Activated naive CD4-positive, alpha-beta T cell treated with anti-CD3 and anti-CD28 coated beads, Interleukin-2, amount 10 ng/mL, durations not matched to agents 7 days and 5 days (primary cell): ENCODE measurements around the gene ITGA8.

ENCODE experiments used
- CTCF ChIA-PET: fragments of 350-600 bp; sonication (Branson Sonifier 250); formaldehyde crosslinking; loops from one replicate; lab custom pipeline; 2021; ENCODE audit warnings: antibody characterized with exemption; lab: Charles Lee
- DNase-seq: peaks from one replicate; pipeline ENCODE4 v3.0.0-alpha.2; 2020
- H3K27ac Mint-ChIP-seq: one replicate; pipeline ENCODE4 v1.8.0; 2021; ENCODE audit warnings: mild to moderate bottlenecking, moderate library complexity, mixed read lengths
- H3K27me3 Mint-ChIP-seq: one replicate; pipeline ENCODE4 v1.8.0; 2021; ENCODE audit warnings: mild to moderate bottlenecking, mixed read lengths
- H3K36me3 Mint-ChIP-seq: one replicate; pipeline ENCODE4 v1.8.0; 2021; ENCODE audit warnings: mixed read lengths
- H3K4me1 Mint-ChIP-seq: one replicate; pipeline ENCODE4 v1.8.0; 2021; ENCODE audit warnings: mixed read lengths
- H3K4me3 Mint-ChIP-seq: one replicate; pipeline ENCODE4 v1.8.0; 2021; ENCODE audit warnings: mild to moderate bottlenecking, moderate library complexity, mixed read lengths
- H3K9me3 Mint-ChIP-seq: one replicate; pipeline ENCODE4 v1.8.0; 2021; ENCODE audit warnings: mixed read lengths

ITGA8 gene

DNA sequence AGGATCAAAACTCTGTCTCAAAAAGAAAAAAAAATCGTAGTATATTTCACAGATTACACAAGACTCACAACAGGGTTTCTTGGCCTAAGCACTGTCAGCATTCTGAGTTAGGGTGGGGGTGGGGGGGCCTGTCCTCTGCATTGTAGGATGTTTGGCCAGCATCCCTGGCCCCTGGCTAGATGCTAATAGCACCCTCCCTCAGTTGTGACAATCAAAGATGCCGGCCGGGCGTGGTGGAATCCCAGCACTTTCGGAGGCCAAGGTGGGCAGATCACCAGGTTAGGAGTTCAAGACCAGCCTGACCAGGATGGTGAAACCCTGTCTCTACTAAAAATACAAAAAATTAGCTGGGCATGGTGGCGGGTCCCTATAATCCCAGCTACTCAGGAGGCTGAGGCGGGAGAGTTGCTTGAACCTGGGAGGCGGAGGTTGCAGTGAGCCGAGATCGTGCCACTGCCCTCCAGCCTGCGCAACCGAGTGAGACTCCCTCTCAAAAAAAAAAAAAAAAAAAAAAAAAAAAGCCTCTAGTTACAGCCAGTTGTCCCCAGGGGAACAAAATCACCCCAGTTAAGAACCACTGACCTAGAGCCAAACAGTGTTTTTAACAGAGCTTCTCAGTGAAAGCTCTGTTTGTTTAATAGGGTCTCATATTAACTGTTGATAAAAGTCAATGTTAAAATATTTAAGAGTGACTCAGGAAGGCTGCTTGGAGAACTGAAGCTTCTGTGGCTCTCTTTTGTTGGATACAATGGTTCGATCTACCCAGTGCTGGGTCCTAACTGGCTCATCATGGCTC lies 187.6 kb downstream of the ITGA8 start:
- no peaks in the 10 kb centered on the region for H3K9me3 Mint-ChIP-seq
- CTCF ChIA-PET = no interaction called here
- no peak overlapping the region for H3K4me3 Mint-ChIP-seq

GRCh38 chr10:15528859-15529239 lies 190.9 kb downstream of the ITGA8 start:
- Mint-ChIP-seq H3K9me3 (no peaks in the 10 kb centered on the region), H3K27ac (no peak overlapping the region), H3K4me3 (no peak overlapping the region), H3K36me3 (no peaks in the 10 kb centered on the region), H3K27me3 (peaks cover 5% of the 10 kb centered on the region), H3K4me1 (no peaks in the 10 kb centered on the region)
- DNase-seq = no peak
- CTCF ChIA-PET = no interaction called here

More for the DNA sequence above, 187.6 kb downstream of the ITGA8 start:
- no peak overlapping the region for H3K27ac Mint-ChIP-seq
- no peaks in the 10 kb centered on the region for H3K4me1 Mint-ChIP-seq
- no peaks in the 10 kb centered on the region for H3K36me3 Mint-ChIP-seq
- H3K27me3 Mint-ChIP-seq = peaks cover 5% of the 10 kb centered on the region
- no peak for DNase-seq

GRCh38 chr10:15526754-15527153 lies 193.0 kb downstream of the ITGA8 start:
- H3K27ac Mint-ChIP-seq = no peak overlapping the region
- CTCF ChIA-PET = no interaction called here
- no peaks in the 10 kb centered on the region for H3K9me3 Mint-ChIP-seq

GRCh38 chr10:15521328-15521903 lies 198.3 kb downstream of the ITGA8 start:
- Mint-ChIP-seq H3K36me3 (no peaks in the 10 kb centered on the region), H3K9me3 (no peaks in the 10 kb centered on the region), H3K27me3 (peaks cover 5% of the 10 kb centered on the region), H3K4me1 (no peaks in the 10 kb centered on the region), H3K4me3 (no peak overlapping the region), H3K27ac (no peak overlapping the region)
- CTCF ChIA-PET = no interaction called here
- no peak for DNase-seq

More at GRCh38 chr10:15526754-15527153, 193.0 kb downstream of the ITGA8 start:
- H3K27me3 Mint-ChIP-seq = peaks cover 5% of the 10 kb centered on the region
- no peak overlapping the region for H3K4me3 Mint-ChIP-seq
- DNase-seq = no peak
- H3K36me3 Mint-ChIP-seq = no peaks in the 10 kb centered on the region
- H3K4me1 Mint-ChIP-seq = no peaks in the 10 kb centered on the region

GRCh38 chr10:15518250-15518649 lies 201.5 kb downstream of the ITGA8 start:
- H3K27ac Mint-ChIP-seq = no peak overlapping the region
- no peaks in the 10 kb centered on the region for H3K4me1 Mint-ChIP-seq
- peaks cover 8% of the 10 kb centered on the region for H3K27me3 Mint-ChIP-seq
- no peaks in the 10 kb centered on the region for H3K36me3 Mint-ChIP-seq
- CTCF ChIA-PET = no interaction called here
- no peak for DNase-seq
- no peaks in the 10 kb centered on the region for H3K9me3 Mint-ChIP-seq
- H3K4me3 Mint-ChIP-seq = no peak overlapping the region

- H3K36me3 Mint-ChIP-seq = no peaks in the 10 kb centered on the region
- peaks cover 8% of the 10 kb centered on the region for H3K27me3 Mint-ChIP-seq
- H3K4me1 Mint-ChIP-seq = no peaks in the 10 kb centered on the region
- H3K4me3 Mint-ChIP-seq = no peak overlapping the region
- no peak overlapping the region for H3K27ac Mint-ChIP-seq
- CTCF ChIA-PET = no interaction called here
- no peak for DNase-seq
- no peaks in the 10 kb centered on the region for H3K9me3 Mint-ChIP-seq
These were observed 203.3 kb downstream of the ITGA8 start for GRCh38 chr10:15516256-15517085.

GRCh38 chr10:15515202-15515601 lies 204.5 kb downstream of the ITGA8 start:
- Mint-ChIP-seq H3K4me1 (no peaks in the 10 kb centered on the region), H3K4me3 (no peak overlapping the region), H3K27ac (no peak overlapping the region), H3K9me3 (no peaks in the 10 kb centered on the region), H3K27me3 (peaks cover 8% of the 10 kb centered on the region), H3K36me3 (no peaks in the 10 kb centered on the region)
- CTCF ChIA-PET = no interaction called here
- DNase-seq = no peak

DNA sequence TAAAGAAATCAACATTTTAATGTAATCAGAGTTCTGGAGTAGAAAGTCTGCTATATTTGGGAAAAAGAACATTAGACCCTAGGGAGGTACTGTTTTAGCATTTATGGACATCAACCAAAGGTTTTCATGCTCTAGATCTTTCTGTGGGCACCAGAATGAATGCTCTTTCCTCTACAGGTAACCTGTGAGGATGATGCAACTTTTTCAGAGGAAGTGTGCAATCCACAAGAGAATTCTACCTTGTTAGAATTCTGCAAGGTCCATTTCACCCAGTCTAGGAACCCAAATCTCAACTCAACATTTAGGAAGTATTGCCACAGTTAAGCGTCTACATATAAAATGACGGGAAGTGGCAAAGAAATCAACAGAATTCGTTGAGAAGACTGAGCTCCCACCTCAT lies 208.8 kb downstream of the ITGA8 start:
- Mint-ChIP-seq H3K27me3 (peaks cover 4% of the 10 kb centered on the region), H3K9me3 (no peaks in the 10 kb centered on the region), H3K4me3 (no peak overlapping the region), H3K36me3 (no peaks in the 10 kb centered on the region), H3K27ac (no peak overlapping the region), H3K4me1 (no peaks in the 10 kb centered on the region)
- no peak for DNase-seq
- CTCF ChIA-PET = no interaction called here

DNA sequence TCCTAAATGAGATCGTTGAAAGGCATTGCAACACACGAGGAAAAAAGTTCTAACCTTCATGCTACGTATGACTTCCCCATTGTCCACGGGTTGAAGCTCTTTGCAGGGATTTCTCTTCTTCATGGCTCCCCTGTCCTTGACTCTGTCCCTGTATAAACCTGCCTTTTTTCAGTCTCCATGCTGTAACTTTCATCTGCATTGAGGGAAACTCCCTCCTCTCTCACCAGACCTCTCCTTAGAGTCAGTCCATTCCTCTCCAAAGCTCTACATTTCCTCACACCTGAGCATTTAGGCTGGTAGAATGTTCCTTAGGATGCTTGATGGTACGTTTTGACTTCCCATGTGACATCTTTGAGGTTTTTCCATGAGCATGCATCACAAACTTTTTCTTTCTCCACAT lies 214.4 kb downstream of the ITGA8 start:
- Mint-ChIP-seq H3K4me1 (no peaks in the 10 kb centered on the region), H3K4me3 (no peak overlapping the region)

DNA sequence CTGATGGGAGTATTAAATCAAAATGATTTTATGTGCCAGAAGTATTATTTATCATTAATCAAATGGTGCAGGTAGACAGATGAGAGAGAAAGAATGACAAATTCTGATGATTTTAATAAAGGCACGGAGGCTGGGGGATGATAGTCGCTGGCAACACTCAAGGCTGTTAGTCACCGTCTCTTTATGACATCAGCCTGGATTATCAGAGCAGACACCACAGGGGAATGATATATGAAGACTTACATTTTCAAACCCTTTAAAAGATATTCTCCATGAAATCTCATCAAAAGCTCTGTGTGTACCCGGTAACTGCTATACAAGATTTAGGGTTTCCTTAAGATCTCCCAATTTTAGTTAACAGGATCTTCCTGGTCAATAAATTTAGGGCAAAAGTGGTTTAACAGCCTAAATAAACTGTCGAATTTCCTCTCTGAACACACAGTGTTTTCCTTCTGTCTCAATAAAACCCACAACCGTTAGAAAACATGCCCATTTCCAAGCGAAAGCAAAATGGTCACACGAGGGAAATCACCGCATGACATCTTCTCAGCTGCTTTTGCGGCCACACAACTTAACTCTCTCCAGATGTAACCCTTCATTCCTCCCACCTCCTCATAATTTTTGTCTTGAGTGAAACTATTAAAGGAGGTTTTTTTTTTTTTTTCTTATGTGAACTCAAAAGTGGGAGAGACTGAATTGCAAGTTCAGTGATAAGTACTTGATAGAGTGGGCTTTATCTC lies 215.5 kb downstream of the ITGA8 start:
- no peak for DNase-seq
- CTCF ChIA-PET = no interaction called here
- Mint-ChIP-seq H3K27ac (no peak overlapping the region), H3K9me3 (no peaks in the 10 kb centered on the region), H3K36me3 (no peaks in the 10 kb centered on the region), H3K4me3 (no peak overlapping the region), H3K27me3 (peaks cover 23% of the 10 kb centered on the region), H3K4me1 (no peaks in the 10 kb centered on the region)

More for the DNA sequence above, 214.4 kb downstream of the ITGA8 start:
- H3K27me3 Mint-ChIP-seq = peaks cover 23% of the 10 kb centered on the region
- no peaks in the 10 kb centered on the region for H3K9me3 Mint-ChIP-seq
- no peak for DNase-seq
- H3K27ac Mint-ChIP-seq = no peak overlapping the region
- CTCF ChIA-PET = no interaction called here
- no peaks in the 10 kb centered on the region for H3K36me3 Mint-ChIP-seq

DNA sequence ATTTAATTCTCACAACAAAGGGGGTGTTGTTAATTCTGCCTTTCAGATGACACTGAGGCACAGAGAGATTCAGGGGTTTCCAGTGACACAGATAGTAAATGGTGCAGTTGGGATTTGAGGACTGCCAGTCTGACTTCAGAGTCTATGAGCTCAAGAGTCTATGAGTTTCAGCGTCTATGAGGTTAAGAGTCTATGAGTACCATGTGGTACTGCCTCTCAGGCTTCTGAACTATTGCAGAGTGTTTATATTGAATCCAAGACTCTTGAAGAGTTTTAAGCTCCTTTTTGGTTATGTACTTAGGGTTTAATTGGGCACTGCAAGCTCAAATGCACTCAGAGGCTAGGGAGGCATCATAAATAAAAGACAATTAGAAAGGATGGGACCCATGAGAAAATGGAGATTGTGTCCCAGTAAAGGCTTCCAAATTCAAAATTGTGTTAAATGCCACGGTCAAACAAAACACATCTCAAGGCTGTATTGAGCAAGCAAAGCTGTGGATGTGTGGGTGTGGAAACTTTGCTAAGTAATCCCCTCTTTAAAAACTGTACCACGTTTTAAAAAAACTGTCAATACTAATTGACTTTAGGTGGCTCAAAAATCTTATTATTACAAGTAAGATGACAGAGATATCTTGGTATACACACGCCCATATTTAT lies 224.7 kb downstream of the ITGA8 start:
- no peaks in the 10 kb centered on the region for H3K9me3 Mint-ChIP-seq
- CTCF ChIA-PET = interaction anchor here (0.6 kb wide), 1 partner anchor 321 kb away, joined by 4 read pairs; no protein-coding TSS in a partner anchor
- H3K4me3 Mint-ChIP-seq = no peak overlapping the region
- H3K27ac Mint-ChIP-seq = no peak overlapping the region
- no peaks in the 10 kb centered on the region for H3K4me1 Mint-ChIP-seq
- no peaks in the 10 kb centered on the region for H3K36me3 Mint-ChIP-seq
- peaks cover 4% of the 10 kb centered on the region for H3K27me3 Mint-ChIP-seq
- no peak for DNase-seq

GRCh38 chr10:15491856-15492642 lies 227.7 kb downstream of the ITGA8 start:
- CTCF ChIA-PET = no interaction called here
- no peak for DNase-seq
- Mint-ChIP-seq H3K4me3 (no peak overlapping the region), H3K4me1 (no peaks in the 10 kb centered on the region), H3K36me3 (no peaks in the 10 kb centered on the region), H3K27ac (no peak overlapping the region), H3K27me3 (peaks cover 4% of the 10 kb centered on the region), H3K9me3 (no peaks in the 10 kb centered on the region)

- Mint-ChIP-seq H3K36me3 (no peaks in the 10 kb centered on the region), H3K27me3 (peaks cover 4% of the 10 kb centered on the region), H3K4me3 (no peak overlapping the region)
These were observed 230.3 kb downstream of the ITGA8 start for GRCh38 chr10:15489431-15489830.

More at GRCh38 chr10:15489431-15489830, 230.3 kb downstream of the ITGA8 start:
- no peak overlapping the region for H3K27ac Mint-ChIP-seq
- H3K9me3 Mint-ChIP-seq = no peaks in the 10 kb centered on the region
- CTCF ChIA-PET = no interaction called here
- no peak for DNase-seq
- no peaks in the 10 kb centered on the region for H3K4me1 Mint-ChIP-seq
